Esophagus squamous epithelium (tissue), 5 donors: ENCODE data around the gene GPR101. TPM values are rescaled to one million over a fixed set of nuclear protein-coding genes. Genes with fewer than 3 reads are reported as not detected.
"Not testable (repeated sequence)": the region's sequence is repeated elsewhere in the genome, so short reads cannot be mapped to it uniquely, and the experiment has no call there.

Source experiments
- DNase-seq: peaks from one replicate; lab custom pipeline; 2025; lab: John Stamatoyannopoulos, UW
- H3K27ac ChIP-seq, 4 donors: fragments of 200-600 bp; sonication (generic); one replicate each; pipeline ENCODE4 v1.5.1; 2016 to 2019; ENCODE audit warnings: mild to moderate bottlenecking in 1 of 4
- H3K27me3 ChIP-seq, 4 donors: fragments of 200-600 bp; sonication (generic); 1 replicate in 3 of 4; 2 replicates in 1 of 4; pipeline versions ENCODE4 v1.5.1 to v1.6.0; 2017 to 2021; ENCODE audit warnings: antibody characterized with exemption in 1 of 4
- H3K36me3 ChIP-seq, 3 donors: fragments of 200-600 bp; sonication (generic); one replicate each; pipeline ENCODE4 v1.5.1; 2016 to 2019
- H3K4me1 ChIP-seq, 3 donors: fragments of 200-600 bp; sonication (generic); one replicate each; pipeline ENCODE4 v1.5.1; 2017 to 2019
- H3K4me3 ChIP-seq, 4 donors: fragments of 200-600 bp; sonication (generic); 1 replicate in 3 of 4; 2 replicates in 1 of 4; pipeline ENCODE4 v1.5.1; 2016 to 2019; ENCODE audit warnings: mild to moderate bottlenecking in 2 of 4, moderate library complexity in 1 of 4
- H3K9me3 ChIP-seq, 3 donors: fragments of 200-600 bp; sonication (generic); one replicate each; pipeline ENCODE4 v1.5.1; 2016 to 2019
- POLR2A ChIP-seq, 4 donors: fragments of 450-650 bp; IDR thresholded peaks; one replicate each; pipeline ENCODE4 v1.6.1; 2017; ENCODE audit warnings: antibody characterized with exemption in 4 of 4, mild to moderate bottlenecking in 4 of 4, moderate library complexity in 3 of 4
- WGBS, 2 donors: methylation state at CpG; one replicate each; pipeline ENCODE4 v1.1.5; 2018; 5-methylcytosine and 5-hydroxymethylcytosine counted together
- intact Hi-C: fragments of 100-400 bp; cut with DNase I; formaldehyde crosslinking; loops from one replicate; pipeline ENCODE4 v1.15.0; 2022
- total RNA-seq, 4 donors: library from RNA; depleted of rRNA; stranded (reverse); fragments of >200 nt; gene quantifications; one replicate each; pipeline ENCODE4 v1.1.0, GENCODE V29; 2016
- TF ChIP-seq, protein P1 (sequence below), 6 experiments: fragments of 450-650 bp in 4 of 6; fragments of 200-600 bp in 2 of 6; sonication (generic) in 2 of 6; IDR thresholded peaks; one replicate each; pipeline ENCODE4 v1.5.1; 2016 to 2019; ENCODE audit warnings: antibody characterized with exemption in 6 of 6, mild to moderate bottlenecking in 4 of 6, moderate library complexity in 4 of 6
- donor health status: DM: yes; HTN: yes; CAD: no.

GPR101 gene
- total RNA-seq, 4 donors from 2014 or later, result not detected

GRCh38 chrX:137028699-137029098 lies 5.1 kb downstream of the GPR101 start:
- WGBS, 2 donors, result 37 to 60% methylated on average over 2 of the region's 2 CpGs
- intact Hi-C loops, result no loop called here
- peaks cover 0 to 39% (median 4%) of the 10 kb centered on the region in 4 donors for H3K27me3 ChIP-seq
- no peaks in the 10 kb centered on the region for H3K36me3 ChIP-seq
- H3K4me3 ChIP-seq, result no peak overlapping the region
- H3K4me1 ChIP-seq, result peaks cover 5 to 28% (median 7%) of the 10 kb centered on the region in 3 donors
- TF ChIP-seq POLR2A (IDR thresholded peaks at IDR 0.05), result no peak
- TF ChIP-seq, protein P1, sequence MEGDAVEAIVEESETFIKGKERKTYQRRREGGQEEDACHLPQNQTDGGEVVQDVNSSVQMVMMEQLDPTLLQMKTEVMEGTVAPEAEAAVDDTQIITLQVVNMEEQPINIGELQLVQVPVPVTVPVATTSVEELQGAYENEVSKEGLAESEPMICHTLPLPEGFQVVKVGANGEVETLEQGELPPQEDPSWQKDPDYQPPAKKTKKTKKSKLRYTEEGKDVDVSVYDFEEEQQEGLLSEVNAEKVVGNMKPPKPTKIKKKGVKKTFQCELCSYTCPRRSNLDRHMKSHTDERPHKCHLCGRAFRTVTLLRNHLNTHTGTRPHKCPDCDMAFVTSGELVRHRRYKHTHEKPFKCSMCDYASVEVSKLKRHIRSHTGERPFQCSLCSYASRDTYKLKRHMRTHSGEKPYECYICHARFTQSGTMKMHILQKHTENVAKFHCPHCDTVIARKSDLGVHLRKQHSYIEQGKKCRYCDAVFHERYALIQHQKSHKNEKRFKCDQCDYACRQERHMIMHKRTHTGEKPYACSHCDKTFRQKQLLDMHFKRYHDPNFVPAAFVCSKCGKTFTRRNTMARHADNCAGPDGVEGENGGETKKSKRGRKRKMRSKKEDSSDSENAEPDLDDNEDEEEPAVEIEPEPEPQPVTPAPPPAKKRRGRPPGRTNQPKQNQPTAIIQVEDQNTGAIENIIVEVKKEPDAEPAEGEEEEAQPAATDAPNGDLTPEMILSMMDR (IDR thresholded peaks at IDR 0.05), result no peak
- DNase-seq, result no peak
- no peaks in the 10 kb centered on the region for H3K9me3 ChIP-seq
- no peak overlapping the region for H3K27ac ChIP-seq

DNA sequence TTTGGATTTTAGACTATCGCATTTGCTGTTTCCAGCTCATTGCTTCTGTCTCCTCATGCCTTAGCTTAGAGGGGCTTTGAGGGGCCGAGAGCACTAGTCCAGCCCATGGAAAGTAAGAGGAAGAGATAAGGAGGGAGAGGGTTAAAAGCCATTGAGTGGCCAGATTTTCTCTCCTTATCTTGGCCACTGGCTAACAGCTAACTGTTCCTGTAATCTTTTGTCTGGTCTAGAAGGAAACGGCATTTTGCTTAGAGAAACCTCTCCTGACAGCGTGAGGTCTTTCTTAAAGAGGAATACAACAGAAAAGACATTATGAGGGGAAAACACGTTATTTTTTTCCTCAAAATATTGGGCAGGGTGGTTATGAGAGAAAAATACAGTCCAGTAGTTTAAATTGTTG lies 7.9 kb downstream of the GPR101 start:
- Histone ChIP-seq H3K4me1 (peaks cover 0 to under 1% (median 0%) of the 10 kb centered on the region in 3 donors), H3K9me3 (no peaks in the 10 kb centered on the region), H3K36me3 (no peaks in the 10 kb centered on the region), H3K27me3 (peaks cover 0 to 13% (median 3%) of the 10 kb centered on the region in 4 donors), H3K4me3 (no peak overlapping the region), H3K27ac (no peak overlapping the region)
- DNase-seq, result no peak
- TF ChIP-seq, protein P1 (IDR thresholded peaks at IDR 0.05), result no peak
- TF ChIP-seq POLR2A (IDR thresholded peaks at IDR 0.05), result no peak
- WGBS, 2 donors, result 40 to 50% methylated on average over 5 of the region's 5 CpGs
- intact Hi-C loops, result no loop called here

DNA sequence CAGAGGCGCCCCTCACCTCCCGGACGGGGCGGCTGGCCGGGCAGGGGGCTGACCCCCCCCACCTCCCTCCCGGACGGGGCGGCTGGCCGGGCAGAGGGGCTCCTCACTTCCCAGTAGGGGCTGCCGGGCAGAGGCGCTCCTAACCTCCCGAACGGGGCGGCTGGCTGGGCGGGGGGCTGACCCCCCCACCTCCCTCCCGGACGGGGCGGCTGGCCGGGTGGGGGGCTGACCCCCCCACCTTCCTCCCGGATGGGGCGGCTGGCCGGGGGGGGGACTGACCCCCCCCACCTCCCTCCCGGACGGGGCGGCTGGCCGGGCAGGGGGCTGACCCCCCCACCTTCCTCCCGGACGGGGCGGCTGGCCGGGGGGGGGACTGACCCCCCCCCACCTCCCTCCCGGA lies 33.6 kb downstream of the GPR101 start:
- DNase-seq, H3K36me3 ChIP-seq, H3K4me3 ChIP-seq, intact Hi-C loops, H3K27ac ChIP-seq, H3K27me3 ChIP-seq, H3K9me3 ChIP-seq, H3K4me1 ChIP-seq: not testable (repeated sequence)
- no CpG with 5 or more reads among the region's 31 CpGs for WGBS, 2 donors

GRCh38 chrX:136999024-136999423 lies 34.8 kb downstream of the GPR101 start:
- no peak for DNase-seq
- 42 to 100% methylated on average over 1 to 2 of the region's 3 CpGs for WGBS, 2 donors
- no peaks in the 10 kb centered on the region for H3K9me3 ChIP-seq
- no peaks in the 10 kb centered on the region for H3K36me3 ChIP-seq
- no peaks in the 10 kb centered on the region for H3K4me1 ChIP-seq
- H3K4me3 ChIP-seq, result no peak overlapping the region
- intact Hi-C loops, result no loop called here
- no peak overlapping the region for H3K27ac ChIP-seq
- no peak for TF ChIP-seq POLR2A (IDR thresholded peaks at IDR 0.05)
- TF ChIP-seq, protein P1 (IDR thresholded peaks at IDR 0.05), result no peak
- no peaks in the 10 kb centered on the region for H3K27me3 ChIP-seq

Other genes starting within 250 kb of the GPR101 start
- gene RBMX, start 153.3 kb downstream of the GPR101 start, total RNA-seq, result 100 to 1,000 TPM; 125 to 220 (median 205) TPM